Caco-2 (cell line): ENCODE results near the gene HOMER1. TPM values are rescaled to one million over a fixed set of nuclear protein-coding genes. Genes with fewer than 3 reads are reported as not detected.

Experiments
- BruUV-seq: library from RNA; stranded (reverse); fragments of 400-500 nt; replicated peaks from 2 replicates; lab custom pipeline; 2021; lab: Mats Ljungman, UMichigan
- CTCF ChIA-PET: fragments of 300-600 bp; sonication (Branson Sonifier 250); formaldehyde crosslinking; loops from one replicate; lab custom pipeline; 2022; ENCODE audit warnings: antibody characterized with exemption; lab: Charles Lee
- POLR2A ChIA-PET: fragments of 300-600 bp; sonication (Branson Sonifier 250); formaldehyde crosslinking; loops from one replicate; lab custom pipeline; 2022; ENCODE audit warnings: antibody characterized with exemption; lab: Charles Lee
- DNase-seq, 2 experiments: peaks; one replicate each; pipeline versions ENCODE4 v3.0.0 to v3.0.0-alpha.2; 2020 to 2022
- H3K27me3 ChIP-seq: replicated peaks from 2 replicates; pipeline ENCODE4 v1.6.0; 2011; ENCODE audit warnings: low read length; ENCODE audit not compliant: control insufficient read depth, insufficient read depth
- H3K36me3 ChIP-seq: 2 replicates; pipeline ENCODE4 v1.5.1; 2011; ENCODE audit warnings: low read length; ENCODE audit not compliant: control insufficient read depth, insufficient read depth
- H3K4me1 ChIP-seq: fragments of 250-450 bp; sonication (Bioruptor Pico); 2 replicates; pipeline ENCODE4 v1.5.1; 2020; ENCODE audit warnings: mild to moderate bottlenecking
- H3K4me3 ChIP-seq: 2 replicates; pipeline ENCODE4 v1.5.1; 2011; ENCODE audit warnings: low read depth, mild to moderate bottlenecking, control low read depth, low read length
- H3K9me3 ChIP-seq: fragments of 250-450 bp; sonication (Bioruptor Pico); 2 replicates; pipeline ENCODE4 v1.5.1; 2020; ENCODE audit warnings: mild to moderate bottlenecking, moderate library complexity
- H3K27ac Mint-ChIP-seq: one replicate; pipeline ENCODE4 v1.8.0; 2022; ENCODE audit warnings: mixed read lengths; ENCODE audit not compliant: unreplicated experiment
- H3K27me3 Mint-ChIP-seq: one replicate; pipeline ENCODE4 v1.8.0; 2022; ENCODE audit warnings: mixed read lengths; ENCODE audit not compliant: insufficient read depth, unreplicated experiment
- H3K36me3 Mint-ChIP-seq: one replicate; pipeline ENCODE4 v1.8.0; 2022; ENCODE audit warnings: mild to moderate bottlenecking, mixed read lengths; ENCODE audit not compliant: insufficient read depth, unreplicated experiment
- H3K4me1 Mint-ChIP-seq: one replicate; pipeline ENCODE4 v1.8.0; 2022; ENCODE audit warnings: low read depth, mixed read lengths; ENCODE audit not compliant: unreplicated experiment
- H3K4me3 Mint-ChIP-seq: one replicate; pipeline ENCODE4 v1.8.0; 2022; ENCODE audit warnings: mild to moderate bottlenecking, moderate library complexity, mixed read lengths; ENCODE audit not compliant: unreplicated experiment
- H3K9me3 Mint-ChIP-seq: one replicate; pipeline ENCODE4 v1.8.0; 2022; ENCODE audit warnings: mixed read lengths; ENCODE audit not compliant: unreplicated experiment
- CTCF ChIP-seq, 2 experiments: fragments of 200-600 bp in 1 of 2; IDR thresholded peaks; 1 replicate in 1 of 2; 2 replicates in 1 of 2; pipeline versions ENCODE4 v1.5.1 to v1.8.0; 2011 to 2022; ENCODE audit warnings: antibody characterized with exemption in 1 of 2, control low read depth in 1 of 2, inconsistent platforms in 1 of 2, low read depth in 1 of 2, low read length in 1 of 2, mild to moderate bottlenecking in 1 of 2, moderate library complexity in 1 of 2; ENCODE audit not compliant: insufficient read depth in 1 of 2, severe bottlenecking in 1 of 2, unreplicated experiment in 1 of 2
- intact Hi-C: fragments of 100-400 bp; cut with micrococcal nuclease; formaldehyde crosslinking; loops from one replicate; pipeline ENCODE4 v1.10.0; 2022; ENCODE audit not compliant: unreplicated experiment
- total RNA-seq: library from RNA; stranded (reverse); gene quantifications from 2 replicates; pipeline ENCODE4 v1.2.3, GENCODE V29; 2022

HOMER1 gene
- total RNA-seq, 1 experiment from 2014 or later, result 22.2 TPM

GRCh38 chr5:79396265-79396664 lies 117.7 kb downstream of the HOMER1 start:
- POLR2A ChIA-PET, result no interaction called here
- no peak for DNase-seq
- Histone ChIP-seq H3K27me3 (no peaks in the 10 kb centered on the region), H3K36me3 (no peaks in the 10 kb centered on the region; the same call in none of the 2 replicates), H3K4me3 (no peak overlapping the region), H3K9me3 (no peaks in the 10 kb centered on the region), H3K4me1 (no peaks in the 10 kb centered on the region)
- Mint-ChIP-seq H3K9me3 (no peaks in the 10 kb centered on the region), H3K36me3 (peaks cover 5% of the 10 kb centered on the region), H3K4me1 (no peaks in the 10 kb centered on the region), H3K27ac (no peak overlapping the region), H3K4me3 (no peak overlapping the region), H3K27me3 (no peaks in the 10 kb centered on the region)
- intact Hi-C loops, result no loop called here
- CTCF ChIA-PET, result no interaction called here
- BruUV-seq, result no TSS peak
- TF ChIP-seq CTCF (IDR thresholded peaks at IDR 0.05; ENCODE audit: insufficient read depth in 1 of 2, low read depth in 1 of 2, low read length in 1 of 2, severe bottlenecking in 1 of 2, unreplicated experiment in 1 of 2), result no peak

DNA sequence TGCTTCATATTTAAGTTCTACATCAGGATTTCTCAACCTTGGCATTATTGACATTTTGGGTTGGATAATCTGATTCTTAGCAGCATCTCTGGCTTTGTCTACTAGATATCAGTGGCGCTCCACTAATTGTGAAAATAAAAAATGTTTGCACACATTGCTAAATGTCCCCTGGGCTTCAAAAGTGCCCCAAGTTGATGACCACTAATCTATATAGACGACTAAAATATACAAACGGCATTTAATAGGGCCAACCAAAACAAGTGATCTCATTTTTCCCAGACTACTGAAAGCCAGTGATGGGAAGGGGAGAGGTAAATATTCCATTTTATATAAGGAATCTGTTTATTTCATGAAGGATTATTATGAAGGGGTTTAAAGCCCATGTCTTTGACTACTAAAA lies 118.6 kb downstream of the HOMER1 start:
- no peaks in the 10 kb centered on the region; the same call in none of the 2 replicates for H3K36me3 ChIP-seq
- Mint-ChIP-seq H3K27ac (no peak overlapping the region), H3K9me3 (no peaks in the 10 kb centered on the region), H3K27me3 (no peaks in the 10 kb centered on the region), H3K4me1 (no peaks in the 10 kb centered on the region), H3K4me3 (no peak overlapping the region), H3K36me3 (peaks cover 5% of the 10 kb centered on the region)
- no peak for TF ChIP-seq CTCF (IDR thresholded peaks at IDR 0.05; ENCODE audit: insufficient read depth in 1 of 2, low read depth in 1 of 2, low read length in 1 of 2, severe bottlenecking in 1 of 2, unreplicated experiment in 1 of 2)
- H3K9me3 ChIP-seq, result no peaks in the 10 kb centered on the region
- no peaks in the 10 kb centered on the region for H3K27me3 ChIP-seq
- ChIA-PET POLR2A (no interaction called here), CTCF (no interaction called here)
- H3K4me3 ChIP-seq, result no peak overlapping the region
- DNase-seq, result no peak
- intact Hi-C loops, result no loop called here
- no peaks in the 10 kb centered on the region for H3K4me1 ChIP-seq
- no TSS peak for BruUV-seq

DNA sequence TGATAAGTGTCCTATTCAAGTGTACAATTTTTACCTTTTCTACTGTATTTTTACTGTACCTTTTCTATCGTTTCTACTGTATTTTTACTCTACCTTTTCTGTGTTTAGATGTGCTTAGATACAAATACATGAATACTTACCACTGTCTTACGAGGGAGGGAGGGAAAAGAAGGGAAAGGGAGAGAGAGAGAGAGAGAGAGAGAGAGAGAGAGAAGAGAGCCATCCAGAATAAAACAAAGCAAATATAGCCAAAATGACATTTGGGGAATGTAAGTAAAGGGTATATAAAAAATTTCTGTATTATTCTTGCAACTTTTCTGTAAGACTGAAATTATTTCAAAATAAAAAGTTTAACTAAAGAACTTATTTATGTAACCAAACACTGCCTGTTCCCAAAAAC lies 121.2 kb downstream of the HOMER1 start:
- H3K9me3 Mint-ChIP-seq, result no peaks in the 10 kb centered on the region
- TF ChIP-seq CTCF (IDR thresholded peaks at IDR 0.05; ENCODE audit: insufficient read depth in 1 of 2, low read depth in 1 of 2, low read length in 1 of 2, severe bottlenecking in 1 of 2, unreplicated experiment in 1 of 2), result no peak
- H3K27ac Mint-ChIP-seq, result no peak overlapping the region
- no peak overlapping the region for H3K4me3 Mint-ChIP-seq
- Histone ChIP-seq H3K4me3 (no peak overlapping the region), H3K9me3 (no peaks in the 10 kb centered on the region), H3K4me1 (no peaks in the 10 kb centered on the region), H3K27me3 (no peaks in the 10 kb centered on the region), H3K36me3 (no peaks in the 10 kb centered on the region; the same call in none of the 2 replicates)
- ChIA-PET CTCF (no interaction called here), POLR2A (no interaction called here)
- peaks cover 5% of the 10 kb centered on the region for H3K4me1 Mint-ChIP-seq
- no peak for DNase-seq
- peaks cover 5% of the 10 kb centered on the region for H3K36me3 Mint-ChIP-seq
- intact Hi-C loops, result no loop called here
- H3K27me3 Mint-ChIP-seq, result no peaks in the 10 kb centered on the region
- BruUV-seq, result no TSS peak
